Anterior cingulate cortex (tissue), 58 donors: ENCODE data around the gene CRABP2.
A peak's percentile ranks its signal among the peaks of the same experiment; 100 is the strongest.

Source experiments
- DNase-seq, 58 donors: peaks; one replicate each; lab custom pipeline; 2025; lab: John Stamatoyannopoulos, UW

CRABP2 gene

DNA sequence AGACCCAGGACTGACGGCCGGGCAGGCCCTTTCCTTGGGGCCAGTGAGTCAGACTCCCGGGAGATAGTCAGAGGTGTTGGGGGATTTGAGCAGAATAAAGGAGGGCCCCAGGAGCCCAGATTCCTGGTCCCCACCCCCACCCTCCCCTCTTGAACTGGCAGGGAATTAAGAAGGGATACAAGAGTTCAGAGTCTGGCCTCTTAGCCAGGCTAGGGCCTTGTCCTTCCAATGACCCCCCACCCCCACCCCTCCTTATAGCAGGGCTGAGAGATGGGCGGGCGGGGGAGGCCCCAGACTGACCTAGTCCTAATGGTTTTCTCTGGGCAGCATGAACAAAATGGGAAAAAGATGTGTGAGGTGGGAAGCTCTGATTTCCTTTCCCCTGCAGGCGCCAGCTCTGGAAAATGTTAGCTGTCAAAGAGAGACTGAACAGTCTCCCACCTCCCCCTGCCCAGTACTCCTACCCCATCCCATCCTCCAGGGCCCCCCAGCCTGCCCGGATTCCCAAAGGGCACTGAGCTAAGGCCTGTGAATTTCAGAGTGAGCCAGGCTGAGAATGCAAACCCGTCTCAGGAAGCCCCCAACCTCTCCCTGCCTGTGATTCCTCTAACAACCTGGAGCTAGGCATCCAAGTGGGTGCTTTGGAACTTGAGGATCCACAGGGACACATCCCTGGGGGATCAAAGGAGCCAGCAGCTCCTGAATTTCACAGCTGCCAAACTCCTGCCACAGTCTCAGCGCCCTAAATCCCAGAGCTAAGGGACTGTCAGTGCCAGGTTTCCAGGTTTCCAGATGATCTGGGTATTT lies 5.8 kb upstream of the CRABP2 start:
- DNase-seq: no peak

DNA sequence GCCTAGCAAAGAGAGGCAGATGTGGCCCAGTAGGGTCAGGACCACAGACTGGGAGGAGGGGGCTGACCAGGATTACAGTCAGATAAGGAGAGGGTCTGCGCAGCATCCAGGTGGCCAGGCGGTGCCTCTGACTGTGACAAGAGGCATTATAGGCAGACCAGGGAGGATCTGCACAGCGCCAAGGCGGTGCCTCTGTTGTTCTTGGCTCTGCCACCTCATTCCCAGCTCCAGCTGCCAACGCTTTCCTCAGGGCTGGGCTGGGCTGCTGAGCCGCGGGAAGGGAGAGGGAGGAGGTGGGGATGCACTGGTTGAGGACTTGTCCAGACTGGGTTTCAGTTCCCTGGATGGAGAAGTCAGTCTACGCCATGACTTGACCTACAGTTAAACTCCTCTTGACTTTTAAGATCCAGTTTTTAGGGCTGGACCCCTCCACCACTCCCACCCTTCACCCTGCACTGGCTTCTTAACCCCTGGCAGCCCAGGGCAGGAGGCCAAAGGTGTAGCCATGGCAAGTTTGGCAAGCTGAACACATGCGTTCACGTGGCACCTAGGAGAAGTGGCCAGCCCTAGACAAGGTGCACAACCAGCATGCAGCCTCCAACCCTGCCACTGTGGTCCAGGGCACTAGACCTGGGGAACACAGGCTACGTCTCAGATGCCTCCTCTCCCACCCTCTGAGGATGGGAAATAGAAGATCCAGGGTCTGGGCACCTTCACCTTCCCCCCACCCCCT lies 4.5 kb upstream of the CRABP2 start:
- peak in 42 of 58 donors; percentile 11 to 76 (median 34) for DNase-seq

DNA sequence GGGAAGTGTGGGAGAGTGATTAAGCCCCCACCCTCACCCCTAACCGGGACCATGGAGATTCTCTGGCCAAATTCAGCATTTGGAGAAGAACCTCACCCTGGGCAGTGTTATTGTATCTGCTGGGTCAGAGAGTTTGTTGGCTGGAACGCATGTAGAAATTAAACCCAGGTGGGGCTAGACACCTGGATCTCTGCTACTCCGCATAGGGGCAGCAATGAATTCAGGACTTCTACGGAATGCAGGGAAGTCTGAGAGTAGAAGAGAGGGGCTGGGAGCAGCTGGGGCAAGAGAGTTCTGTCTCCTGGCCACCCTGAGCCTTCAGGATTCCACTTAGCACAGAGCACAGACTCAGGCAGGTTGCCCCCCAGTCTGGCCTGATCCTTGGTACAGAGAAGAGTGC lies 3.6 kb upstream of the CRABP2 start:
- no peak for DNase-seq

DNA sequence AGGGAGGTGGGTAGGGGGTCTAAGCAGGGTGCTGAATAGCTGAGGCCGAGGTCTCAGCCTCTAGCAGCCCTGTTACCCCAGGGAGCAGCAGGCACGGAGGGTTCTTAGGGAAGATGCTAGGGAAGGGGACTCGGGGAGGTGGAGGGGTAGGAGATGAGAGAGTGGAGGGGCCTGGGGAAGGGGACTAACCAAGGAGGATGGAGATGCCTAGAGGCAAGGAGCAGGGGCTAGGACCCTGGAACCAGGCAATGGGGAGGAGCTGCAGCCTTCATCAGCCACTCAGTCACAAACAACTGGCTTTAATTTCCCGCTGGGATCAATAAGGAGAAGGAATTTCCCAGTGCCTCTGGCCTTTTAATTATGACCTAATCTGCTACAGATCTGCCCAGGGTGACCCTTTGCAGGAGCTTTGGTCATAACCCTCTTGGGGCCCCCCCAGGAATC lies 2.9 kb upstream of the CRABP2 start:
- DNase-seq: no peak

- no peak for DNase-seq
Observed at GRCh38 chr1:156707417-156708217, 2.2 kb upstream of the CRABP2 start.

DNA sequence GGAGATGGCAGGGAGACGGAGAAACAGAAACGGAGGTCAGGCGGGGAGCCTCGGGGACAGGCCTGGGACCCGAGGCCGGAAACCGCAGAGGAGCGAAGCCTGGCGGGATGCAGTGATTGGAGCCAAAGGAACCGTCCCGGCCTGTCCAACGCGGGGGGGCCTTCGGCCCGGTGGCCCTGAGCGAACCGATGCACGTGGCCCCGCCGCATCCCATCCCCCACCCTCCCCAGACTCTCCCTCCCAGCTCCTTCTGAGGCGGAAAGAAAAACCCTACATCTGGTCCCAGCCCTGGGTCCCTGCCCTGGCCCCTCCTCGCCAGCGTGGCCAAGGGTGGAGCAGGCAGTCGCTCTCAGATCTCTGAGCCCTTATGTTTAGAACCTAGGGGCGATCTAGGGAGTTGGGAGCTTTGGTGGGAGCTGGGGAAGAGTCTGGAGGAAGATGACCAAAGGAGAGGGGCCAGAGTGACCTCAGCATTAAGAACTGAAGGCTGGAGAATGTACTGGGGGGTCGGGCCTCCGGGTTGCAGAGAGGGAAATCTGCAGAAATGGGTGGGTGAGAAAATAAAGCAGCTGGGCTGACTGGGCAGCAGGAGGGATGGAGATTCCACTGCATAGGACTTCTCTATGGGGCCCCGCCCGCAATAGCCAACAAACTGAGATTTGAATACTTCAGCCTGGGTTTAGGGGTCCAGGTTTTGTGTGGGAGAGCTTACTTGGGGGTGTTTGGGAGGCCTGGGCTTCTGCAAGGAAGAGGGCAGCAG lies 1.5 kb upstream of the CRABP2 start:
- peak in 24 of 58 donors; percentile 7 to 62 (median 24) for DNase-seq

DNA sequence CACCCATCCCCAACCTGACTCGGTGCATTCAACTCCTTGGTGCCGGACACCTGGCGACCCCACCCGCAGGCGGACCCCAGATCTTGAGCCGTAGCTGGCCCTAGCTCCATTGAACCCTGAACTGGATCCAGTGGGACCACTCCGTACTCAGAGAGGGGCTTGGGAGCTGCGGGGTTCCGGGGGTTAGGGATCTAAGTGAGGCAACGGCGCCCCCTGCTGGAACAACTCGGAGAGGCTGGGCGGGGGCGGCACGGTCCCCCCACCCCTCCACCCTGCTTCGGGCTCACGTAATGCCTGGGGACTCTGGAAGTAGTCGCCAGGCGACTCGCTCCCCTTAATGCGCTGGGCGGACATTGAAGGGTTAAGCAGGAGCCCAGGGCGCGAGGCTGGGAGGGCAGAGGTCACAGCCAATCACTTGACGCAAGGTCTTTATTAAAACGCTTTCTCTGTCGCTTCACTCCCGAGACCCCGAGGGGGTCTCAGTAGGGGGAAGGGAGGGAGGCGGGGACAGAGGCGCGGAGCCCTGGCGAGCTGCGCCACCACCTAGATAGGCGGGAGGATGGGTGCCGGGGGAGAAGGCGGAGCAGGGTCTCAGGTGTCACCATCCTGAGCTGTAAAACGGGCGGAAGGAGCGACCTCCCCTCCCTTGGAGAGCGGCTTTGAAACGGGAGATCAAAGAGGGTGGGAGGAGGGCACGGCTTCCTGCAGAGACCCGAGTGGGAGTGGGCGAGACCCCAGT lies 704 bp upstream of the CRABP2 start:
- peak in 42 of 58 donors; percentile 5 to 74 (median 32) for DNase-seq

GRCh38 chr1:156704930-156705320 lies 458 bp downstream of the CRABP2 start:
- DNase-seq: peak in 7 of 58 donors; percentile 13 to 57 (median 26)

DNA sequence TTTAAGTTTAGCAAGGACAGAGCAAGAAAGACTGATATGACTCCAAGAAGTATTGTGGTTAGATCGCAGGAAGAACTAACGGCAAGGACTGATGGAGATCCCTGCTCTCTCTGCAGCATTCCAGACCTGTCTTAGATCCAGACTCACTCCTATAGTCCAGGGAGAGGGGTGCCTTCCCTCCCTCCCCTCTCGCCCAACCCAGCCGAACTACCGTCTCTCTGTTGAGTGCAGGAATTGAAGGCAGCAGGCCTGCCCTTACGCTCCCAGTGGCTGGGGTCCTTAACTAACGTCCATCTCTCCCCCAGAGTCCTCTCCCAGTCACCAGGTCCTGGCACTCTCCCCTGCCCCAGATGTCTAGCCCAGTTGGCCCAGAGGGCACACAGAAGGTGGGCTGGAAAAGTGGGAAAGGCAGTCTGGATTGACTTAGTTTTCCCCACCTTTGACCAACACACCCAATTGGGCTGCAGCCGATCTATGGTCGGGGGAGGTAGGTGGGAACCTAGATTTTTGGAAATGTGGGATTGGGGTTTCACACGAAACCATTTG lies 1.1 kb downstream of the CRABP2 start:
- no peak for DNase-seq

DNA sequence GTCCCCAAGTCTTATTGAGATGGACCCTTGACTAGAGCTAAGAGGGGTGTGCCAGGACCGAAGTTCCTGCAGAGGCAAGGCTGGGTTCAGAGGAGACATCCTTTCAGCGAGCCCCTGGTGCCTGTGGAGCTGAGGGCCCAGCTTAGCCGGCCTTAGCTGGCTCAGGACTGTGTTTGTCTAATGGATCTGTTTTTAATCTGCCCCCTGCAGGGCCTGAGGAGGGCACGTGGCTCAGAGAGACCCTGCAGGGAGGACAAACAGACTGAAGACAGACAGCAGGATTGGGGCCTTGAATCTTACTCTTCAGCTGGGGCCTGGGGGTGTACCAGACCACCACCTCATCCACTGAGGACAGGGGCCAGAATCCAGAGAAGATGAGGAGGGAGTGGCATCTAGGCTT lies 1.6 kb downstream of the CRABP2 start:
- no peak for DNase-seq

GRCh38 chr1:156703336-156703735 lies 2.0 kb downstream of the CRABP2 start:
- DNase-seq: no peak

GRCh38 chr1:156700736-156701531 lies 4.4 kb downstream of the CRABP2 start:
- DNase-seq: no peak

DNA sequence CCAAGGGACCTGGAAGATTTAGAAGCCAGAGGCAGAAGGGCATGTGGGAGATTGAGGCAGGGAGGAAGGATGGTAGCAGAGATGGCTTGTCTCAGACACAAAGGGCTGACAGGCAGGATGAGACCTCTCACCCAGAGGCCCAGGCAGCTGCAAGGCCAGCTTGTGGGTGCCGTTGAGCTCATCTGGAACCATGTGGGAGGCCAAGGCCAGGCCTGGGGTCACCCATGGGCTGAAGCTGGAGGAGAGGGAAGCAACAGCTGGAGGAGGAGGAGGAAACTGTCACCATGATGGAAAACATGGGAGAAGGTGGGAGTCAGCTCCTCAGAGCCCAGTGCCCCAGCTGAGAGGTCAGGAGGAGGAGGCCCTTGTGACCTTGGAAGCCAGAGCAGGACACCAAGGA lies 6.4 kb downstream of the CRABP2 start:
- no peak for DNase-seq

DNA sequence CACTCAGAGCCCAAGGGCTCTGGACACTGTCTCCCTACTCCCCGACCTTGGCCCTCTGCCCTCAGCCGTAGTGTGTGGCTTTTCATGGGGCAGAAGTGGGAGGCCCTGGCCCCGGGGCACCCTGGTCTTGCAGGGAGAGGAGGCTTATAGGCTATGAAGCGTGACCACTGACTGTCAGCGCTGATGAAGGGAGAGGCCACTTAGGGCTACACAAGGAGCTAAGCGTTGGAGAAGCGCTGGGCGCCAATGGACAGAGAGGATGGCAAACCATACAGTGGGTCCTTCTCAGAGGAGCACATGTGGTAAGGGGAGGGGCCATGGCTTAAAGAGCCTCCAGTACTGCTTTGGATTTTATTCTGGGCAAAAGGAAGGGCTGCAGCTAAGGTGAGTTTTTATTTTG lies 7.9 kb downstream of the CRABP2 start:
- DNase-seq: no peak

GRCh38 chr1:156696755-156697154 lies 8.6 kb downstream of the CRABP2 start:
- no peak for DNase-seq

- DNase-seq: no peak
Observed at GRCh38 chr1:156694690-156694962, 10.8 kb downstream of the CRABP2 start.

DNA sequence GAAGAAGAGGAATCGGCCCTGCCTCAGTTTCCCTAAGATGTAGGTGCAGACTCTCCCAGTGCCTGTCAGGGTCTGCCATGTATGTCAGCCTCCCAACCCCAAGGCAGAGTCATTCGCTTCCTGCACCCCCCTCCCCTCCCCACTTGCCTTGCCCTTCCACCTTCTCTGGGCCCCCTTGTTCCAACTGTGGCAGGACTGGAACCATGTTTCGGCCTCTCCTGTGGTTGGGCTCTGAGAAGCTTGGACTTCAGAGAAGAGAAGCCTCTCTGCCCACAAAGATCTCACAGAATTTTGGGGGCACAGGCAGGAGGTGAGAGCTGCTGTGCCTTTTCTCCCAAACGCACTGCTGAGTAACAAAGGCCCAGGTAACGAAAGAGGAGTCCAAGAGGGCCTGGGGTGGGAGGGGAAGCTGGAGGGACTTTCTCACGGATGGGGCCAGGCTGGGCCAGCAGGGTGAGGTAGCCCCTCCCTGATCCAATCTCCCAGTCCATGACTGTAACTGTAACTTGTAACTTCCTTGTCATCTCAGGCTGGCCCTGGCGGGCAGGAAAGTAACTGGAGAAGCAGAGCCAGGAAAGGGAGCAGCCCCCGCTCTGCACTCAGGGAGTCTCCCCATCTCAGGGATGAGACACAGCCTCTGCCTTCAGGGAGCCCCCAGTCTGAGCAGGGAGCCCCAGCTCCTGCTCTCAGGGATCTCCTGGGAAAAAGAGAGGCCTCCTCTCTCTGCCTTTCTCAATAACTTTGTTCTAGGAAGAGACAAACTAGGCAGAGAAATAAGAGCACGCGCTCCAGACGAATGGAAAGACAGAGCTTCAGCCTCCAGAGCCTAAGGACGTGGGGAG lies 11.3 kb downstream of the CRABP2 start:
- no peak for DNase-seq
